ENCODE measurements around the gene MS4A2.
"Not testable (repeated sequence)": the region's sequence is repeated elsewhere in the genome, so short reads cannot be mapped to it uniquely, and the experiment has no call there.

Gene MS4A2

GRCh38 chr11:60098508-60098907 is 10.0 kb downstream of the MS4A2 start:
- TF ChIP-seq CTCF (IDR thresholded peaks at IDR 0.05; ENCODE audit: control insufficient read depth, insufficient read depth, low read depth, low read length, missing control alignments) = no peak
- no peak overlapping the region for H3K4me3 ChIP-seq (ENCODE audit: control insufficient read depth, low read depth, low read length)
- no peak for DNase-seq (ENCODE audit: low read depth)

DNA sequence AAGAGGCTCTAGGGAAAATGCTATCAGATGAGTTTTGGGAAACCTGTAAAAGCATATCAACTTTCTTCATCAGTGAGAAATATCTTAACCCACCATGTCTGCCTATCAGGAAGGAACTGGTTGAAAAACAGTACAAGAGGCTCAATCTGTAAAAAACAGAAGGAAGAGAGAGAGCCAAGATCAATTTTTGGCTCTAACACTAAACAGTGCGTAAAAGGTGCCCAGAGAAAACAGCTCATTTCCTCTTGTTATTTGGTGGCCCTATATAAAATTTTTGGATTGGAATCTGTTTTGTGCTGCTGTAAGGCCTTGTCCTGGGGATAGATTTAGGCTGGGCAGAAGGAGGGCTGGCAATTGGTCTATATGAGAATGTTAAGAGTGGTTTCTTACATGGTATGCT is 12.1 kb downstream of the MS4A2 start:
- no peak for DNase-seq (ENCODE audit: low read depth)
- no peak overlapping the region for H3K4me3 ChIP-seq (ENCODE audit: control insufficient read depth, low read depth, low read length)
- no peak for TF ChIP-seq CTCF (IDR thresholded peaks at IDR 0.05; ENCODE audit: control insufficient read depth, insufficient read depth, low read depth, low read length, missing control alignments)

DNA sequence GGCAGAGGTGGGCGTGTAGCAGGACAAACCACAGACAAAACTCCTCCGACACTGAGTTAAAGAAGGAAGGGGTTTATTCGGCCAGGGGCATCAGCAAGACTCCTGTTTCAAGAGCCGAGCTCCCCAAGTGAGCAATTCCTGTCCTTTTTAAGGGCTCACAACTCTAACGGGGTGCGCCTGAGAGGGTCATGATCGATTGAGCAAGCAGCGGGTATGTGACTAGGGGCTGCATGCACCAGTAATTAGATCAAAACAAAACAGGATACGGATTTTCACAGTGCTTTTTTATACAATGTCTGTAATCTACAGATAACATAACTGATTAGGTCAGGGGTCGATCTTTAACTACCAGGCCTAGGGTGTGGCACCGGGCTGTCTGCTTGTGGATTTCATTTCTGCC is 12.9 kb downstream of the MS4A2 start:
- not testable (repeated sequence) for H3K4me3 ChIP-seq (ENCODE audit: control insufficient read depth, low read depth, low read length); DNase-seq (ENCODE audit: low read depth)

DNA sequence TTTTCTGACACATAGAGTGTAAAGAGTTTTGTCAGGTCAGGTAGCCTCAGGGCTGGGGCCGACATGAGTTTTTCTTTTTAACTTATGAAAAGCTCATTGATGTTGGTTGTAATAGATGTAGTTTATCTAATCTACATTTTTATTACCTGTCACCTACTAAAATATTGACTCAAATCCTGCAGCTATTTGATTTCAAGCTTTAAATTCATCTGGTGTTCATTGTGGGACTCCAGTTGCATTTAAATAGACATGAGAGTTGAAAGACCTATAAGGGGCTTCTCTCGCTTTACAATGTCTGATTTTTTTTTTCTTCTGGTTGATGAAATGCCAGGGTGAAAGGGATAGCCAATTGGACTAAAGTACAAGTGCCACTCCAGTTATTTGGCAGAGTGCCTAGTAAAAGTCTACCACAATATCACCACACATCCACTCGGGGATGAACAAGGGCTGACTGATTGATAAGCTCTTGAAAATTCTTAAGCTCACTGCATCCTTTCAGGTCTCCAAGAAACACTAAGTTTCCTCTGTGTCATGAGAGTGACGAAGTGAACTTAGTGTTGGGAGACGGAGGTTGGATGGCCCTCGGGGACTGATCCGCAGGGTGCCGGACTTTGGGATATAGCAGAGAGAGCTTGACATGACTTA is 16.1 kb downstream of the MS4A2 start:
- not testable (repeated sequence) for DNase-seq (ENCODE audit: low read depth); H3K4me3 ChIP-seq (ENCODE audit: control insufficient read depth, low read depth, low read length)

DNA sequence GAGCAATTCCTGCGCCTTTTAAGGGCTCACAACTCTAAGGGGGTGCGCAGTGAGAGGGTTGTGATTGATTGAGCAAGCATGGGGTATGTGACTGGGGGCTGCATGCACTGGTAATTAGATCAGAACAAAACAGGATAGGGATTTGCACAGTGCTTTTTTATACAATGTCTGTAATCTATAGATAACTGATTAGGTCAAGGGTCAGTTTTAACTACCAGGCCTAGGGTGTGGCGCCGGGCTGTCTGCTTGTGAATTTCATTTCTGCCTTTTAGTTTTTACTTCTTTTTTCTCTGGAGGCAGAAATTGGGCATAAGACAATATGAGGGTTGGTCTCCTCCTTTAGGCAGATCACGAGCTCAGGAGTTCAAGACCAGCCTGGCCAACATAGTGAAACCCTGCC is 20.2 kb downstream of the MS4A2 start:
- DNase-seq (ENCODE audit: low read depth); H3K4me3 ChIP-seq (ENCODE audit: control insufficient read depth, low read depth, low read length): not testable (repeated sequence)

DNA sequence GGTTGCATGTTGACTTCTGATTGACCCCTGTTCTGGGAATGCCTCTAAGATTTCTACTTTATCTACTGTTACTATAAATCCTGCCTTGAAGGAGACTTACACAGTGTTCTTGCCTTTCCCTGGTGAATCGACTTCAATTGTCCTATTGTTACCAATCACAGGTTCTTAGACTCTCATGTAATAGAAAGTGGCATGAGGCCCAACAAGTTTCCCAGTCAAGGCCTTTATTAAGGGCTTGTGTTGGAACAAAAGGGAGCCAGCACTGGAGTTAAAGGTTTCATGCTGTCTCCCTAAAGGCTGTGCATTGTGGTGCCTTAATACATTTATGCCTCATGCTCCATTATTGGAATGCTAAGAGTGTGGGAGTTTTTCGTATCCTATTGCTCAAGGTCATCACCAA is 23.3 kb downstream of the MS4A2 start:
- no peak overlapping the region for H3K4me3 ChIP-seq (ENCODE audit: control insufficient read depth, low read depth, low read length)
- DNase-seq (ENCODE audit: low read depth) = no peak
- no peak for TF ChIP-seq CTCF (IDR thresholded peaks at IDR 0.05; ENCODE audit: control insufficient read depth, insufficient read depth, low read depth, low read length, missing control alignments)

- H3K4me3 ChIP-seq (ENCODE audit: control insufficient read depth, low read depth, low read length) = no peak overlapping the region
- DNase-seq (ENCODE audit: low read depth) = no peak
- no peak for TF ChIP-seq CTCF (IDR thresholded peaks at IDR 0.05; ENCODE audit: control insufficient read depth, insufficient read depth, low read depth, low read length, missing control alignments)
Measured at GRCh38 chr11:60116996-60117790, 28.7 kb downstream of the MS4A2 start.

DNA sequence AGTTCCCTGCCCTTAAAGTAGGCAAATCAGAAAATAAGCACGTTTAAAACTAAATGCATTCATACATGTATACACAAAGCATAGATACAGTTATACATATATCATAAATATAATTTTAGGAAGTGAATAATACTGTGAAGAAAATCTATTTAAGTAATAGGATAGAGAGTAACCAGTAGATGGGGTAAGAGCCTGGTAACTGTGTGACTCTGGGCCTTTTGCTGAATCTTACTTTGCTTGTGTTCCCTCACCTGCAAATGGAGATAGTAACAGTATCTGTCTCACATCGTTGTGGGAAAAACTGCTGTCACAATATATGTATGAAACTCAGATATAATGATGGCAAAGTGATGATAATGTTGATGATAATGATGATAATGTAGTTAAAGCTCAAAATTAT is 29.9 kb downstream of the MS4A2 start:
- no peak for DNase-seq (ENCODE audit: low read depth)
- TF ChIP-seq CTCF (IDR thresholded peaks at IDR 0.05; ENCODE audit: control insufficient read depth, insufficient read depth, low read depth, low read length, missing control alignments) = no peak
- no peak overlapping the region for H3K4me3 ChIP-seq (ENCODE audit: control insufficient read depth, low read depth, low read length)

Data from AG09309 (cell line).